HCT116 (cell line): Measurements from ENCODE around the gene TTC17. TPM values are rescaled to one million over a fixed set of nuclear protein-coding genes. Genes with fewer than 3 reads are reported as not detected.

ENCODE experiments used
- ATAC-seq: fragments of 200-7000 bp; cut with Tn5 transposase; 2 replicates; pipeline ENCODE4 v1.9.1; 2020; ENCODE audit warnings: mild to moderate bottlenecking, moderate library complexity
- BruUV-seq: library from RNA; stranded (reverse); fragments of 400-500 nt; replicated peaks from 2 replicates; lab custom pipeline; 2021; lab: Mats Ljungman, UMichigan
- CTCF ChIA-PET: fragments of 300-600 bp; sonication (Branson Sonifier 250); formaldehyde crosslinking; loops from one replicate; lab custom pipeline; 2021; ENCODE audit warnings: antibody characterized with exemption; lab: Charles Lee
- POLR2A ChIA-PET: fragments of 300-600, 350-600 bp; sonication (Branson Sonifier 250); formaldehyde crosslinking; loops from one replicate; lab custom pipeline; 2021; ENCODE audit warnings: antibody characterized with exemption; lab: Charles Lee
- RAD21 ChIA-PET, 2 experiments: fragments of 300-600 bp; sonication (Branson Sonifier 250); formaldehyde crosslinking; loops; one replicate each; lab custom pipeline; 2023; ENCODE audit warnings: low total read pairs in 2 of 2; ENCODE audit not compliant: uncharacterized antibody in 2 of 2, unreplicated experiment in 2 of 2, low non-redundant PET in 1 of 2; lab: Charles Lee
- DNase-seq: peaks from one replicate; pipeline ENCODE4 v3.0.0-alpha.2; 2010; ENCODE audit warnings: low read depth, low spot score
- H2AFZ ChIP-seq: fragments of 200-600 bp; shearing (Covaris generic), sonication (generic); 2 replicates; pipeline ENCODE4 v1.6.1; 2017; ENCODE audit warnings: low read depth, mixed run types, mixed read lengths, antibody characterized with exemption, low read length; ENCODE audit not compliant: poor library complexity, severe bottlenecking
- H3K27ac ChIP-seq: 2 replicates; pipeline ENCODE4 v1.5.1; 2012; ENCODE audit warnings: low read depth, low read length
- H3K27me3 ChIP-seq: fragments of 200-600 bp; sonication (generic); 2 replicates; pipeline ENCODE4 v1.6.1; 2016; ENCODE audit warnings: mixed run types, low read length, mixed read lengths; ENCODE audit not compliant: insufficient read depth
- H3K36me3 ChIP-seq, 2 experiments: fragments of 200-500 bp in 1 of 2; fragments of 200-600 bp in 1 of 2; sonication (Bioruptor generic) in 1 of 2; sonication (generic) in 1 of 2; 2 replicates each; pipeline versions ENCODE4 v1.5.1 to v1.6.1; 2014 to 2016; ENCODE audit warnings: low read length in 2 of 2, inconsistent platforms in 1 of 2, mixed read lengths in 1 of 2, mixed run types in 1 of 2; ENCODE audit not compliant: insufficient read depth in 2 of 2, control insufficient read depth in 1 of 2
- H3K4me1 ChIP-seq, 2 experiments: fragments of 200-600 bp in 1 of 2; sonication (generic) in 1 of 2; 2 replicates each; pipeline versions ENCODE4 v1.5.1 to v1.6.1; 2012 to 2017; ENCODE audit warnings: low read length in 2 of 2, inconsistent platforms in 1 of 2, mild to moderate bottlenecking in 1 of 2, mixed read lengths in 1 of 2, mixed run types in 1 of 2, moderate library complexity in 1 of 2; ENCODE audit not compliant: insufficient read depth in 2 of 2, control insufficient read depth in 1 of 2
- H3K4me2 ChIP-seq: fragments of 200-600 bp; sonication (generic); 2 replicates; pipeline ENCODE4 v1.6.1; 2017; ENCODE audit warnings: mixed run types, low read length, mixed read lengths
- H3K4me3 ChIP-seq, 2 experiments: fragments of 200-600 bp in 1 of 2; sonication (generic) in 1 of 2; replicated peaks in 1 of 2; 2 replicates each; pipeline ENCODE4 v1.5.1; 2011 to 2016; ENCODE audit warnings: low read length in 2 of 2, control low read depth in 1 of 2, low read depth in 1 of 2, mild to moderate bottlenecking in 1 of 2, mixed read lengths in 1 of 2, mixed run types in 1 of 2
- H3K79me2 ChIP-seq: fragments of 200-600 bp; sonication (generic); 2 replicates; pipeline ENCODE4 v1.6.1; 2017; ENCODE audit warnings: mild to moderate bottlenecking, mixed run types, low read length, moderate library complexity, mixed read lengths; ENCODE audit not compliant: insufficient read depth
- H3K9ac ChIP-seq: fragments of 200-600 bp; sonication (generic); 2 replicates; pipeline ENCODE4 v1.6.1; 2016; ENCODE audit warnings: low read length, mixed read lengths
- H3K9me2 ChIP-seq: fragments of 200-600 bp; sonication (generic), shearing (Covaris generic); 2 replicates; pipeline ENCODE4 v1.6.1; 2017; ENCODE audit warnings: mixed run types, mild to moderate bottlenecking, moderate library complexity; ENCODE audit not compliant: insufficient read depth
- H3K9me3 ChIP-seq, 2 experiments: fragments of 200-500 bp in 1 of 2; fragments of 200-600 bp in 1 of 2; sonication (Bioruptor generic) in 1 of 2; sonication (generic) in 1 of 2; 2 replicates each; pipeline ENCODE4 v1.6.1; 2014 to 2017; ENCODE audit warnings: low read length in 2 of 2, mixed read lengths in 2 of 2, inconsistent platforms in 1 of 2, low read depth in 1 of 2, mild to moderate bottlenecking in 1 of 2, mixed run types in 1 of 2, moderate library complexity in 1 of 2; ENCODE audit not compliant: control insufficient read depth in 1 of 2, insufficient read depth in 1 of 2
- H4K20me1 ChIP-seq: fragments of 200-600 bp; sonication (generic), shearing (Covaris generic); 2 replicates; pipeline ENCODE4 v1.6.1; 2017; ENCODE audit warnings: mixed run types, mild to moderate bottlenecking, moderate library complexity; ENCODE audit not compliant: insufficient read depth
- CEBPB ChIP-seq: IDR thresholded peaks from 2 replicates; pipeline ENCODE4 v1.6.1; 2012; ENCODE audit warnings: low read depth
- EGR1 ChIP-seq: IDR thresholded peaks from 2 replicates; pipeline ENCODE4 v1.6.1; 2012; ENCODE audit warnings: low read depth
- ELF1 ChIP-seq: IDR thresholded peaks from 2 replicates; pipeline ENCODE4 v1.6.1; 2012; ENCODE audit warnings: low read depth, borderline replicate concordance
- FOSL1 ChIP-seq: IDR thresholded peaks from 2 replicates; pipeline ENCODE4 v1.6.1; 2012; ENCODE audit warnings: low read depth
- JUND ChIP-seq: IDR thresholded peaks from 2 replicates; pipeline ENCODE4 v1.6.1; 2012
- RAD21 ChIP-seq: IDR thresholded peaks from 2 replicates; pipeline ENCODE4 v1.6.1; 2012; ENCODE audit warnings: low read depth, mild to moderate bottlenecking
- REST ChIP-seq: IDR thresholded peaks from 2 replicates; pipeline ENCODE4 v1.6.1; 2012; ENCODE audit warnings: low read depth
- SIN3A ChIP-seq: IDR thresholded peaks from 2 replicates; pipeline ENCODE4 v1.6.1; 2012; ENCODE audit warnings: low read depth
- SP1 ChIP-seq: IDR thresholded peaks from 2 replicates; pipeline ENCODE4 v1.6.1; 2012; ENCODE audit warnings: low read depth
- SRF ChIP-seq: IDR thresholded peaks from 2 replicates; pipeline ENCODE4 v1.6.1; 2012; ENCODE audit warnings: low read depth
- TCF7L2 ChIP-seq: IDR thresholded peaks from 2 replicates; pipeline ENCODE4 v1.7.0; 2011; ENCODE audit warnings: borderline replicate concordance, inconsistent platforms; ENCODE audit not compliant: insufficient read depth, insufficient read length; ENCODE audit errors: extremely low read depth
- ZFX ChIP-seq: fragments of 450-650 bp; IDR thresholded peaks from 2 replicates; pipeline ENCODE4 v1.6.1; 2017
- ZNF274 ChIP-seq: fragments of 200-500 bp; sonication (Bioruptor generic); IDR thresholded peaks from 2 replicates; pipeline ENCODE4 v1.6.1; 2014; ENCODE audit warnings: mild to moderate bottlenecking, low read depth, low read length, inconsistent platforms
- intact Hi-C: fragments of 100-400 bp; cut with micrococcal nuclease; formaldehyde crosslinking; loops from 2 replicates; pipeline ENCODE4 v1.10.0; 2022
- total RNA-seq: library from RNA; stranded (reverse); gene quantifications from one replicate; pipeline ENCODE4 v1.2.1, GENCODE V29; 2021; ENCODE audit not compliant: unreplicated experiment
- TF ChIP-seq, protein P1 (sequence below), 3 experiments: fragments of 200-600 bp in 1 of 3; sonication (generic) in 1 of 3; IDR thresholded peaks in 2 of 3; conservative IDR thresholded peaks in 1 of 3; 2 replicates each; pipeline ENCODE4 v1.5.1; 2012 to 2017; ENCODE audit warnings: low read depth in 2 of 3, low read length in 2 of 3, antibody characterized with exemption in 1 of 3, borderline replicate concordance in 1 of 3, control low read depth in 1 of 3, mild to moderate bottlenecking in 1 of 3, mixed read lengths in 1 of 3, mixed run types in 1 of 3, moderate library complexity in 1 of 3; ENCODE audit not compliant: insufficient read depth in 1 of 3
- TF ChIP-seq, protein P2 (sequence below): IDR thresholded peaks from 2 replicates; pipeline ENCODE4 v1.6.1; 2012

Gene TTC17
- total RNA-seq, 1 experiment from 2014 or later = 51.6 TPM

GRCh38 chr11:43382614-43383013 lies 23.9 kb downstream of the TTC17 start:
- ChIA-PET CTCF (no interaction called here), RAD21 (no interaction called here), POLR2A (no interaction called here)
- Histone ChIP-seq H3K4me3 (no peak overlapping the region), H3K4me1 (no peaks in the 10 kb centered on the region), H3K4me2 (no peak overlapping the region), H3K9me3 (no peaks in the 10 kb centered on the region), H3K9ac (no peak overlapping the region), H3K36me3 (peaks cover 2 to 11% of the 10 kb centered on the region in 2 experiments; a peak in 2 of 4 replicates), H3K79me2 (peaks cover 14% of the 10 kb centered on the region), H2AFZ (no peak overlapping the region), H3K27ac (no peak overlapping the region), H3K27me3 (no peaks in the 10 kb centered on the region), H3K9me2 (no peaks in the 10 kb centered on the region), H4K20me1 (no peaks in the 10 kb centered on the region)
- ATAC-seq (no peak), DNase-seq (no peak)
- BruUV-seq = no TSS peak
- TF ChIP-seq SRF = no peak
- no peak for TF ChIP-seq EGR1
- TF ChIP-seq ZNF274 = no peak
- no peak for TF ChIP-seq CEBPB
- TF ChIP-seq SIN3A = no peak
- no peak for TF ChIP-seq FOSL1
- TF ChIP-seq ZFX = no peak
- intact Hi-C loops = no loop called here

GRCh38 chr11:43384393-43384792 lies 25.7 kb downstream of the TTC17 start:
- H3K4me3 ChIP-seq = no peak overlapping the region
- no TSS peak for BruUV-seq
- no peaks in the 10 kb centered on the region for H4K20me1 ChIP-seq
- no peak overlapping the region for H2AFZ ChIP-seq
- no peak overlapping the region for H3K9ac ChIP-seq
- no peak overlapping the region for H3K4me2 ChIP-seq
- ATAC-seq = no peak
- peaks cover 8% of the 10 kb centered on the region for H3K79me2 ChIP-seq
- H3K36me3 ChIP-seq = peaks cover 2 to 12% of the 10 kb centered on the region in 2 experiments; a peak in 2 of 4 replicates
- POLR2A ChIA-PET = no interaction called here
- H3K27me3 ChIP-seq = no peaks in the 10 kb centered on the region
- RAD21 ChIA-PET = no interaction called here
- no peak for DNase-seq
- H3K27ac ChIP-seq = no peak overlapping the region
- H3K9me3 ChIP-seq = no peaks in the 10 kb centered on the region
- intact Hi-C loops = no loop called here
- no peaks in the 10 kb centered on the region for H3K9me2 ChIP-seq
- CTCF ChIA-PET = no interaction called here
- H3K4me1 ChIP-seq = no peaks in the 10 kb centered on the region
- no peak for TF ChIP-seq RAD21
- TF ChIP-seq TCF7L2 = no peak
- TF ChIP-seq EGR1 = no peak
- no peak for TF ChIP-seq JUND
- no peak for TF ChIP-seq ELF1
- no peak for TF ChIP-seq REST
- TF ChIP-seq ZNF274 = no peak
- TF ChIP-seq, protein P1, sequence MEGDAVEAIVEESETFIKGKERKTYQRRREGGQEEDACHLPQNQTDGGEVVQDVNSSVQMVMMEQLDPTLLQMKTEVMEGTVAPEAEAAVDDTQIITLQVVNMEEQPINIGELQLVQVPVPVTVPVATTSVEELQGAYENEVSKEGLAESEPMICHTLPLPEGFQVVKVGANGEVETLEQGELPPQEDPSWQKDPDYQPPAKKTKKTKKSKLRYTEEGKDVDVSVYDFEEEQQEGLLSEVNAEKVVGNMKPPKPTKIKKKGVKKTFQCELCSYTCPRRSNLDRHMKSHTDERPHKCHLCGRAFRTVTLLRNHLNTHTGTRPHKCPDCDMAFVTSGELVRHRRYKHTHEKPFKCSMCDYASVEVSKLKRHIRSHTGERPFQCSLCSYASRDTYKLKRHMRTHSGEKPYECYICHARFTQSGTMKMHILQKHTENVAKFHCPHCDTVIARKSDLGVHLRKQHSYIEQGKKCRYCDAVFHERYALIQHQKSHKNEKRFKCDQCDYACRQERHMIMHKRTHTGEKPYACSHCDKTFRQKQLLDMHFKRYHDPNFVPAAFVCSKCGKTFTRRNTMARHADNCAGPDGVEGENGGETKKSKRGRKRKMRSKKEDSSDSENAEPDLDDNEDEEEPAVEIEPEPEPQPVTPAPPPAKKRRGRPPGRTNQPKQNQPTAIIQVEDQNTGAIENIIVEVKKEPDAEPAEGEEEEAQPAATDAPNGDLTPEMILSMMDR (IDR thresholded peaks at IDR 0.05 in 2 of 3, conservative IDR thresholded peaks at IDR 0.05 in 1 of 3; ENCODE audit: borderline replicate concordance in 1 of 3, insufficient read depth in 1 of 3, low read depth in 2 of 3, low read length in 2 of 3) = no peak
- no peak for TF ChIP-seq SP1
- TF ChIP-seq, protein P2, sequence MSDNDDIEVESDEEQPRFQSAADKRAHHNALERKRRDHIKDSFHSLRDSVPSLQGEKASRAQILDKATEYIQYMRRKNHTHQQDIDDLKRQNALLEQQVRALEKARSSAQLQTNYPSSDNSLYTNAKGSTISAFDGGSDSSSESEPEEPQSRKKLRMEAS = no peak
- no peak for TF ChIP-seq CEBPB
